ENCODE data around the gene PRR7. TPM values are rescaled to one million over a fixed set of nuclear protein-coding genes. Genes with fewer than 3 reads are reported as not detected.

PRR7 gene
- polyA plus RNA-seq, 6 donors from 2014 or later: 16.2 to 39.5 (median 25.7) TPM

GRCh38 chr5:177434942-177435738 is 11.5 kb upstream of the PRR7 start:
- Mint-ChIP-seq H3K27ac (peak overlapping the region in 3 of 6 donors; percentile 41 to 72 (median 62)), H3K27me3 (no peaks in the 10 kb centered on the region), H3K36me3 (peaks cover 7 to 15% of the 10 kb centered on the region in 2 donors), H3K4me1 (peaks cover 33 to 53% (median 49%) of the 10 kb centered on the region in 3 donors), H3K4me3 (no peak overlapping the region), H3K9me3 (no peaks in the 10 kb centered on the region)
- no peak for ATAC-seq (ENCODE audit: low read depth in 2 of 2)
- no peak for DNase-seq

GRCh38 chr5:177435847-177436536 is 10.6 kb upstream of the PRR7 start:
- Mint-ChIP-seq H3K27ac (peak overlapping the region in 1 of 6 donors; percentile 93), H3K9me3 (no peaks in the 10 kb centered on the region), H3K4me3 (no peak overlapping the region), H3K4me1 (peaks cover 25 to 45% (median 40%) of the 10 kb centered on the region in 3 donors), H3K36me3 (peaks cover 7 to 15% of the 10 kb centered on the region in 2 donors), H3K27me3 (no peaks in the 10 kb centered on the region)
- DNase-seq (no peak), ATAC-seq (ENCODE audit: low read depth in 2 of 2) (no peak)

DNA sequence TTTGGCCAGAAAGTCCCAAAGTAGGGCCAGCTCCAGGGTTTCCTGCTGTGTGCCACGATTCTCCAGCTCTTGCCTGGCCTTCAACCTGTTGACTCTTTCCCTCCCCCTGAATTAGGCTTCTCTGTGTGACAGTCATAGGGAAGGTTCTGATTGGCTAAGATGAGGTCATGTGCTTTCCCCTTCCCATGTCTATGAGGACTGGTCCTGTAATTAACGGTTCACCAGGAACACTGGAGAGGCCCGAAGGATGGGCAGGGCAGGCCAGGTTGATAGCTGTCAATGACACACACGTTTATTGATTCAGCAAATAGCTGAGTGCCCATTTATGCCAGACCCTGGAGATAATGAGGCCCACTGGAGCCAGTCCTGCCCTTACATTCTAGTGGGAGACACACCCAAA is 9.0 kb upstream of the PRR7 start:
- H3K27me3 Mint-ChIP-seq: no peaks in the 10 kb centered on the region
- peaks cover 7 to 15% of the 10 kb centered on the region in 2 donors for H3K36me3 Mint-ChIP-seq
- ATAC-seq (ENCODE audit: low read depth in 2 of 2) (no peak), DNase-seq (no peak)
- peak overlapping the region in 3 of 6 donors; percentile 63 to 70 (median 67) for H3K27ac Mint-ChIP-seq
- H3K4me3 Mint-ChIP-seq: peak overlapping the region in 1 of 8 donors; percentile 65
- H3K9me3 Mint-ChIP-seq: no peaks in the 10 kb centered on the region
- H3K4me1 Mint-ChIP-seq: peaks cover 18 to 33% (median 27%) of the 10 kb centered on the region in 3 donors

DNA sequence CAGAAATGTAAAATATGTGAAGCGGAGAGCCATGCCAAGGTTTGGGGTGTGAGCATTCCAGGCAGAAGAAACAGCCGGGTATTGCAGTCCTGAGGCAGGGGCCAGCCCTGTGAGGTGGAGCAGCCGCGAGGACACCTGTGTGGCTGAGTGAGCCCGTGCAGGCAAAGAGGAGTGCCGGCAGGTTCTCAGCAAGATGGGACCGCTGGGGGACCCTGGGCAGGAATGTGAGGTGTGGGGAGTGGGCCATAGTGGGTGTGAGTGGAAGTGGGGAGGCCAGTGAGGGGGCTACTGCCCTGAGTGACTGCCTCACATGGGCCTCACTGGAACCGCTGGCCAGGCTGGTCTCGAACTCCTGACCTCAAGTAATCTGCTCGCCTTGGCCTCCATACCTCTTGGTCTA is 8.1 kb upstream of the PRR7 start:
- DNase-seq (no peak), ATAC-seq (ENCODE audit: low read depth in 2 of 2) (no peak)
- Mint-ChIP-seq H3K9me3 (no peaks in the 10 kb centered on the region), H3K4me3 (no peak overlapping the region), H3K27ac (peak overlapping the region in 3 of 6 donors; percentile 67 to 90 (median 89)), H3K4me1 (peaks cover 18 to 25% (median 19%) of the 10 kb centered on the region in 3 donors), H3K36me3 (peaks cover 7 to 15% of the 10 kb centered on the region in 2 donors), H3K27me3 (no peaks in the 10 kb centered on the region)

DNA sequence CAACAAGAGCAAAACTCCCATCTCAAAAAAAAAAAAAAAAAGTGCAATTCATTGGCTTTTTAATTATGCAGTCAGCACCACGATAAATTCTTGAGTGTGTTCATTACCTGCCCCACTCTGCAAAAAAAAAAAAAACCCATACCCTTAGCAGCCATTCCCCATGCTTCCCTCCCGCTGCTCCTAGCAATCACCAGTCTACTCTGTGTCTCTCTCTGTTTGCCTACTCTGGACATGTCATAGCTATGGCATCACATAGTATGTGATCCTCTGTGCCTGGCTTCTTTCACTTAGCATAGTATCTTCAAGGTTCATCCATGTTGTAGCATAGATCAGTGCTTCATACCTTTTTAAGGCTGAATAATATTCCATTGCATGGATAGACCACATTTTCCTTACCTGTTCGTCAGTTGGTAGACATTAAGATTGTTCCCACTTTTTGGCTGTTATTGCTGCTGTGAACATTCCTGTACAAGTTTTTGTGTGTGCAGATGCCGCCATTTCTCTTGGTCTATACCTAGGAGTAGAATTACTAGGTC is 7.0 kb upstream of the PRR7 start:
- H3K27me3 Mint-ChIP-seq: no peaks in the 10 kb centered on the region
- H3K36me3 Mint-ChIP-seq: peaks cover 7 to 15% of the 10 kb centered on the region in 2 donors
- no peak for ATAC-seq (ENCODE audit: low read depth in 2 of 2)
- peak overlapping the region in 3 of 6 donors; percentile 44 to 75 (median 64) for H3K27ac Mint-ChIP-seq
- H3K4me3 Mint-ChIP-seq: peak overlapping the region in 1 of 8 donors; percentile 28
- H3K9me3 Mint-ChIP-seq: no peaks in the 10 kb centered on the region
- H3K4me1 Mint-ChIP-seq: peaks cover 26 to 34% (median 26%) of the 10 kb centered on the region in 3 donors
- no peak for DNase-seq

DNA sequence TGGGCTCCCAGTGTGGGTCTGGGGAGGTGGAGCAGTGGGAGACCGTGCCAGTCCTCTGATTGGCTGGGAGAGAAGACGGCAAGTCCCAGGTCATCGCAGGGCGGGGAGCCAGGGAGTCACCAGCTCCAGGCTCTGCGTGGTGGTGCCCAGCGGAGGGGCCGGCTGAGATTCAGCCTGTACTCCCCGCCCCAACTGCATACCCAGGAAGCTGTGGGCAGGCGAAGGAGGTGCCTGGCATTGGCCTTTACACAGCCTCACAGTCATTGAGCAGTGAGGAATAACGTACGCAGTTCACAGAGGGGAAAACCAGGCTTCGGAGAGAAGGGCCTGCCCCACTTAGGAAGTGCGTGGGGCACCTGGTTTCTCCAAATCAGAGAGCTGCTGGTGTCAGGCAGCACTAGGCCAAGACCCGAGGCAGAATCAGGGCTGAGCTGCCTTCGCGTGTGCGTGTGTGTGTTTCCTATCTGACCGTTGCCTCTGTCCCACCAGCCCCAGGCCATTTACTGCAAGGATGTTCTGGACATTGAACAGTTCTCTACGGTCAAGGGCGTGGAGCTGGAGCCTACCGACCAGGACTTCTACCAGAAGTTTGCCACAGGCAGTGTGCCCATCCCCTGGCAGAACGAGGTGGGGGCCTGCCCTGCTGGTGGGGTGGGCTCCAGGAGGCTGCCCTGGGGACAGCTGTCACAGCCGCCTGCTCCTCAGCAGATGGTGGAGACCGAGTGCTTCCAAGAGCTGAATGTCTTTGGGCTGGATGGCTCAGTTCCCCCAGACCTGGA is 6.2 kb upstream of the PRR7 start:
- no peak for ATAC-seq (ENCODE audit: low read depth in 2 of 2)
- Mint-ChIP-seq H3K36me3 (peaks cover 7 to 15% of the 10 kb centered on the region in 2 donors), H3K27ac (peak overlapping the region in 4 of 6 donors; percentile 44 to 87 (median 70)), H3K4me3 (peak overlapping the region in 1 of 8 donors; percentile 28), H3K9me3 (no peaks in the 10 kb centered on the region), H3K27me3 (no peaks in the 10 kb centered on the region), H3K4me1 (peaks cover 31 to 42% (median 34%) of the 10 kb centered on the region in 3 donors)
- DNase-seq: no peak

- H3K27ac Mint-ChIP-seq: peak overlapping the region in 1 of 6 donors; percentile 84
- no peak for ATAC-seq (ENCODE audit: low read depth in 2 of 2)
Measured at GRCh38 chr5:177440990-177441780, 5.4 kb upstream of the PRR7 start.

GRCh38 chr5:177442066-177442826 is 4.4 kb upstream of the PRR7 start:
- Mint-ChIP-seq H3K36me3 (peaks cover 7% of the 10 kb centered on the region in 2 donors), H3K4me3 (no peak overlapping the region), H3K9me3 (no peaks in the 10 kb centered on the region), H3K27me3 (no peaks in the 10 kb centered on the region), H3K27ac (peak overlapping the region in 3 of 6 donors; percentile 42 to 84 (median 57)), H3K4me1 (peaks cover 33 to 44% (median 37%) of the 10 kb centered on the region in 3 donors)
- no peak for DNase-seq
- ATAC-seq (ENCODE audit: low read depth in 2 of 2): no peak

More at GRCh38 chr5:177440990-177441780, 5.4 kb upstream of the PRR7 start:
- H3K4me3 Mint-ChIP-seq: no peak overlapping the region
- no peaks in the 10 kb centered on the region for H3K9me3 Mint-ChIP-seq
- H3K4me1 Mint-ChIP-seq: peaks cover 39 to 50% (median 41%) of the 10 kb centered on the region in 3 donors
- peaks cover 7 to 15% of the 10 kb centered on the region in 2 donors for H3K36me3 Mint-ChIP-seq
- DNase-seq: no peak
- no peaks in the 10 kb centered on the region for H3K27me3 Mint-ChIP-seq

- peaks cover 40 to 44% (median 42%) of the 10 kb centered on the region in 3 donors for H3K4me1 Mint-ChIP-seq
- no peak for DNase-seq
Measured at GRCh38 chr5:177443144-177443983, 3.2 kb upstream of the PRR7 start.

GRCh38 chr5:177444106-177445051 is 2.2 kb upstream of the PRR7 start:
- Mint-ChIP-seq H3K4me3 (peak overlapping the region; percentile 75 to 93 (median 82)), H3K27ac (peak overlapping the region; percentile 93 to 99 (median 96)), H3K9me3 (no peaks in the 10 kb centered on the region), H3K27me3 (no peaks in the 10 kb centered on the region), H3K36me3 (peaks cover 5 to 7% of the 10 kb centered on the region in 2 donors), H3K4me1 (peaks cover 42 to 46% (median 46%) of the 10 kb centered on the region in 3 donors)
- peak; percentile 15 to 27 for ATAC-seq (ENCODE audit: low read depth in 2 of 2)
- DNase-seq: no peak

More at GRCh38 chr5:177443144-177443983, 3.2 kb upstream of the PRR7 start:
- ATAC-seq (ENCODE audit: low read depth in 2 of 2): no peak
- H3K36me3 Mint-ChIP-seq: peaks cover 7% of the 10 kb centered on the region in 2 donors
- H3K27me3 Mint-ChIP-seq: no peaks in the 10 kb centered on the region
- H3K9me3 Mint-ChIP-seq: no peaks in the 10 kb centered on the region
- H3K4me3 Mint-ChIP-seq: peak overlapping the region in 1 of 8 donors; percentile 9
- peak overlapping the region in 5 of 6 donors; percentile 27 to 98 (median 84) for H3K27ac Mint-ChIP-seq
